ENCODE measurements around the gene KRTAP25-1.

KRTAP25-1 gene, protein sequence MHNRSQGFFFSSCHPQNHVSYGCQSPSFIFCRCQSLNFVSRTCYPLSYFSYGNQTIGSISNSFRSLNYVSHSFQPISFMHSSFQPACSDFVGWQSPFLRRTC

DNA sequence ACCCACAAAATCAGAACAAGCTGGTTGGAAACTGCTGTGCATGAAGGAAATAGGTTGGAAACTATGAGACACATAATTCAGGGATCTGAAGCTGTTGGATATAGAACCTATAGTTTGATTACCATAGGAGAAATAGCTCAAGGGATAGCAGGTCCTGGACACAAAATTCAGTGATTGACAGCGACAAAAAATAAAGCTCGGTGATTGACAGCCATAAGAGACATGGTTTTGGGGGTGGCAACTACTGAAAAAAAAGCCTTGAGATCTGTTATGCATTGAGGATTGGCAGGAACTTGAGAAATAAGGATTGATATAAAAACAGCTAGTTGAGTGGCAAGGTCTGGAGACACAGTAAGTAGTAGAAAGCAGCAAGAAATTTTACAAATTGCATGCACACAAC is at the start of gene KRTAP25-1:
TSS of gene KRTAP25-1 (minus strand) at position 300 of the 400 bp plus-strand sequence. CDS start at position 276, 24 bp downstream.
- no peak for DNase-seq (ENCODE audit: low read depth in 2 of 2)

DNA sequence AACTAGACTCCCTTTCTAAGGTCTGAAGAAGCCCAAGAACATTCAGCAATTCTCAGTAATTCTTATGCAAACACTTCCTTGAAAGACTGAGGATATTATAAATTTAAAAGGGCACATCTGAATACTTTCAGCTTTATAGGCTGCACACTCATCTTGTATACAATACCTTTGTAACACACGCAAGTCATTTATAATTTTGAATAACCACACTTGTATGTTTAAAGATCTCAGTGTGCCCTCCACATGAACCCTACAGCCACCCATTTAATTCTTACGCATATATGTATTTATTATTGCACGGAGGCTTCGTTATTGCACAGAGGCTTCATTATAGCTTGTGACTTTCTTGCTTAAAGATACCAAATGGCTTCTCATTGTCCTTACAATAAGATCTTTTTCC is 49.4 kb upstream of the KRTAP25-1 start:
- DNase-seq (ENCODE audit: low read depth in 2 of 2) = no peak

DNA sequence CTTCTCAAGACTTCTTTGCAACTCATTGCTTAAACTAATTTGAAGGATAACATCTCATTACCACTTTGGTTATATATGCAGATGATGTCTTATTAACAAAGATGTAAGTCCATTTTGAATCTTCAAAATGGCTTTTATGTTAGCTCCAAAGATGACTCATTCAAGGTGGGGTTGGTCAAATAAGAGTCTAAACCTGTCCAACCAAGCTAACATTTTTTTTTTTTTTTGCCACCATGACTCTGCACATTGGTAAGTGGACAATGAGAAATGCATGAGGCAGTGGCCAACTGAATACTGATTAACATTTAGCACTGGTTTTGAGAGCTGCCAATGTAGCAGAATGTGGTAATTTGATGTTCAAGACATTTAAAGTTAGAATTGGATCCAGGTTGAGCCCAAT is 48.5 kb upstream of the KRTAP25-1 start:
- no peak for DNase-seq (ENCODE audit: low read depth in 2 of 2)

DNA sequence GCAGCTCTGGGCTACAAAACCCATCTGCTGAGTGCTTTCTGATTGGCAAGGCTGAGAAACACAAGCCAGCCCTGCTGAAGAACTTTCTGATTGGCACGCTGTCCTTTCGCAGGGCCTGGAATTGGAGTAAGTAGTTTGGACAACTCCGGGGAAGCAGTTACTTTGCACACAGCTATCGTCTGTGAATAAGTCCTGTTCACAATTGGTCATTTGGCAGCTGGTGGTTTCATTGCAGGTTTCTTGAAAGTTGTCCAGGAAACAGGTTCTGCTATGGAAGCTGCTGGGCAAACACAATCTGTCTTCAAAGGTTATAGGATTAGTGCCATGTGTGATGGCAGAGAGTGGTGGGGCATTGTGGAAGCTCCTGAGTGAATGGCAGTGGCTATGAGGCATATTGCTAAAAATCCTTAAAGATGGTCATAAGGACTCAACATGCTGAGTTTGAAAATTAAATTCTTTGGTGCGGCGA is 48.0 kb upstream of the KRTAP25-1 start, which contains the start of gene KRTAP27-1:
TSS of gene KRTAP27-1 (minus strand) at position 419 of the 469 bp plus-strand sequence. CDS start at position 393, 26 bp downstream.
- no peak for DNase-seq (ENCODE audit: low read depth in 2 of 2)

DNA sequence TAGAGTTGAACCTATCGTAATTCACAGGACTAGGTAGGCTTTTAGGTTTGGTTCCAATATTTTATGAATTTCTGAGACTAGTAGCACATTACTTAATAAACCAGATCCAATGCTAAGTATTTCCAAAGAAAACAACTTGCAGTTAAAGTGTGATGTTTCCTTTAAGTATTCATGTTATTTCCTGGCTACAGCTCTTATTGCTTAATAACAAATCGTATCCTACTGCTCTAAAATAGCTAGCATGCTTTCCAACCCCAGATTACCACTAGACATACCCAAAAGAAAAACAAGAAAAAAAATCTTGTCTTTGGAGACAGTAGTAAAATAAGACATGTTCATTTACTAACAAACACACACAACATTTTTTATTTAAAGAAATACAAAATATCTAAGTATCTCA is 47.3 kb upstream of the KRTAP25-1 start:
- no peak for DNase-seq (ENCODE audit: low read depth in 2 of 2)

DNA sequence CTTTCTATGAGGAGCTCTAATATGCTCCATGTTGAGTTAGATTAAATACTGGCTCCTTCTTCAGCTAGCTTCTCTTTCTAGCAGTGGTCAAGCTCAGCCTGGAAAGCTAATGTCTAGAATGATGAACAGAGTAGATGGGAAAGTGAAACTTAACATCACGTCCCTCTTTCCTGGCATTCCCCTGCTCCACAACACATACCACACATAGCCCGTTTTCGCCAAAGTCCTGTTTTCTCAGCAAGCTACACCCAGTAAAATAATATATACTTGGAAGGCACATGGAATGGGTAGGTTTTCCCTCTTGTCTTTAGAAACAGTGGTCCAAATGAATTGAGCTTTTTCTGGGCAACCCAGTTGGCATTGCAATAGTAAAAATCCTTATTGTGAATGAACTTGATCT is 44.4 kb upstream of the KRTAP25-1 start:
- DNase-seq (ENCODE audit: low read depth in 2 of 2) = no peak

DNA sequence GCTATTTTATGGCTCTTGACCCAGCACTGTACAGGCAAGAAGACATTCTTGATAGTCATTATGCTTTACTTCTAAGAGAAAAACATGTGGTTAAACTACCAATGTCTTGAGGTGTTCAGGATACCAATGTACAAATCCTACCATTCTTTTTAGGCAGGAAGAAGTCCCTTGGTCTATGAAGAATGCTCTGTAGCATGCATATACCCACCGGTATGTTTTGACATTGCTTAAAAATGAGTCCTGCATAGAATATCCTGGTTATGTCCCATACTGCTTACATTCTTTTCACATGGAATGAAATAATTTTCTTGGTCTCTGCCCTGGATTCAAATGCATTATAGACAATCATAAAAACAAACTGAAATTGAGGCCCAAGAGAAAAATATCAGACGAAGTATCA is 43.4 kb upstream of the KRTAP25-1 start:
- no peak for DNase-seq (ENCODE audit: low read depth in 2 of 2)

DNA sequence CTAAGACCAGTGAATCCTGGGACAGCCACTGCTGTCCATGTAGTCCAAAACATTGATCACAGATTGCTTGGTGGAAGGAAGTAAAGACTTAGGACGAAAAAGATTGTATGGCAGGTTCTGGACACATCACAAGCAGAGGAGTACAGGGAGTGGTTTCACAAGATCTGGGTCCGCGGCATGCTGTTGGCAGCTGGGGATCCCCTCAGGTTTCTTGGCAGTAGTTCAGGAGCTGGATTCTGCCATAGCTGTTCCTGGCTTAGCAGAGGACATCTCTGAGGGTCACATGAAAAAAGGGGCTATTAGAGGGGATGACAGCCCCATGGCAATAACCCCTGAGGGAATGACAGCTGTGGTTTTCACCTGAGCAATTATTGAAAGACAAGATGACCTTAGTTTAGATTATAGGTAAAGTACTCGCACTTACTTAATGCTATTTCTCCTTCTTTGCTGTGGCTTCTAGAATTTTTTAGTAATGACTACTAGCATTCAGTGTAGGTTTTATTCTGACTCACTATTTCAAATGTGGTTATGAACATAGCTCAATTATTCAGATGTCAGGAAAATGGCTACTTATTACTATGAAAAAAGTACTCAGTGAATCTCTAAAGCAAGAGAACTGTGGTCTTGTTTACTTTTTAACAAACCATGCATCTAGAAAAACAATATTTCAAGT is 40.0 kb upstream of the KRTAP25-1 start:
- no peak for DNase-seq (ENCODE audit: low read depth in 2 of 2)

DNA sequence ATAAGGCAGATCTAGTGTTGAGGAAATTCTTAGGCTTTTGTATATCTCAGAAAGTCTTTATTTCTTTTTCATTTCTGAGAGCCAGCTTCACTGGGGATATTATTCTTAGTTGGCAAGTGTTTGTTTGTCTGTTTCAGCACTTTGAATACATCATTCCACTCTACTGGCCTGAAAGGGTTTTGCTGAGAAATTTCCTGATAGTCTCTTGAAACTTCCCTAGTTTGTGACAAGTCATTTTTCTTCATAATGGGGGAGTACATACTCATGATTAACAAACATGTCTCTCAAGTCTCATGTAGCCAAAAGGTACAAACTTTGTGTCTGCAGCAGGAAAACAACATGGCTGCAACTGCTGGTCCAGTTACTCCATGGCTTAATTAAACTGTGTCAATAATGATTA is 37.1 kb upstream of the KRTAP25-1 start:
- no peak for DNase-seq (ENCODE audit: low read depth in 2 of 2)

DNA sequence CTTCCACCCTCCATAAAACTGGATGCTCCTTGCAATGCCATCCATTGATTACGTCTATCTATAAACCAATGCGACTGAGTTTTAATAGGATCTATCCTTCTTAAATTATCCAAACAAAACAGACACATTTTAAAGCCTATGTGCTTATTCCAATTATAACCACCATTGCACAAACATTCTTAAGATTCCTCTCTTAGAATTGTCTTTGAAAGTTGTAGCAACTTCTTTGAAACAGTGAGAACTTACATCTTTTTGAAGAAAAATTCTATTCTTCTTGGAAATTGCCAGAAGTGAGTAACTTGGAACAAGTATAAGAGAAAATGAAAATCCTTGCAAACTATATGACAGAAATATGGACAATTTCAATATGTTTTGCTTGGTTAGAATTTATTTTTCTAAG is 30.9 kb upstream of the KRTAP25-1 start, which contains the start of gene KRTAP26-1:
TSS of gene KRTAP26-1 (minus strand) at position 101 of the 400 bp plus-strand sequence. CDS start 280 bp downstream, outside the sequence.
- no peak for DNase-seq (ENCODE audit: low read depth in 2 of 2)

DNA sequence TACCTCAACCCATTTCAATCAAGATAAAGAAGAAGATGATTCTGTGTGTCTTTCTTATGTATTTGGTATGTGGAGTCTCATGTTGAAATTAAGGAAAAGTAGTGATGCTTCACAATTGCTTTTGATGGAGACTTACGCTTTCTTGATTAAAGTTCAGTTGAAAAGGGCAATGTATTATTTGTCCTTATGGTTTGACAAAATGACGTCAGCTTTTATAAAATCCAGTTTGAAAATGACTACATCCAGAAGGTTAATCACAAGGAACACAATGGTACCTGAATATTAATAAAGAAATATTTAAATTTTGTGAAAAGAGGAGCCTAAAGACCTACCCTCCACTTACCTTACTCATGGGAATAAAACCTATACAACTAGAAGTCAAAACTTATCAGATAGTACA is 26.4 kb upstream of the KRTAP25-1 start:
- DNase-seq (ENCODE audit: low read depth in 2 of 2) = no peak

DNA sequence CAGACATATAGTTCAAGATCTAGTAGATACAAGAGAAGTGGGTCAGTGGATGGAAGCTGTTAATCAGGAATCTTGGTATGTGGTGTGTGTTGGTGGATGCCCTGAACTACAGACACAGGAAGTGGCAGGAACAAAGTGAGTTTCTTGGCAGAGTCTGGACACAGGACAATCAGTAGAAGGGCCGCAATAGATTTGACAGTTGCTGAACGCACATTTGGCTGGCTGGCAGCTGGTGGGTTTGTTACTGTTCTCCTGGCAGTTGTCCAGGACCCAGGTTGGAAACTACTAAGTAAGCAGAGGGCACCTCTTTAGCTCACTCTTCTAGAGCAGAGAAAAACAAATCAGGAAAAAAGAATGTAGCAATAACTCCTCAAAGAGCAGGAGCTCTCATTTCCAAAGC is 17.6 kb upstream of the KRTAP25-1 start:
- no peak for DNase-seq (ENCODE audit: low read depth in 2 of 2)

DNA sequence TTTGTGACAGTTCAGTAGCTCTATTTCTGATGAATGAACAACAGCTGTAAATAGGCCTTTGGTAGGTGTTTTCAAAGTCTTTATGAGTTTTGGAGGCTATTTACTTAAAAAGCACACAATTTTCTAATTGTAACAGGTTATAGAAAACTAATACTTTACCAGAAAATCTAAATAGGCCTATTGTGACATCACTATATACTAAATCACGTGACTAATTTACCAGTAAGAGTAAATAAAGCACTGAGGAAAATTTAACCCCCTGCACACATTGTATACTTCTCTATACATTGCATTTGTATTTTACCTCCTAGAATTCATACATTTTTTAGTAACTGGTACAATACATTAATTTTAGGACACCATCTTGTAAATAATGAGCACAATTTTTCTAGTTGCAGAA is 15.8 kb upstream of the KRTAP25-1 start:
- DNase-seq (ENCODE audit: low read depth in 2 of 2) = no peak

DNA sequence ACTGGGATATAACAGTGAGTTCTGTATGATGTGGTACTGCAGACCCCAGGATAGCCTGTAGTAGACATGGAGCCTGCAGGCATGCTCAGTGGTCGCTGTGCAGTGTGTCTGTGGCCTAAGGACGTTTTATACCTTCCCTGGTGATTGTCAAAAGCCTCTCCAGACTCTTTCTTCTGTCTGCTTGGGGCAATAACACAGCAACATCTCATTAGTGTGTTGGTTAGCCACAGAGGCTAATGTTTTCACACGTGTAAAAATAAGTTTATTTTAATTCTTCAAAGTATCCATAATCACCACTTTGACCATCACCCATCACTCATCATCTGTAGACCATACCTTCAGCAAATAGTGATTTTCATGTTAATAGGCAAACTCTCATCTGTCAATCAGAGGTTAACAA is 6.5 kb downstream of the KRTAP25-1 start, which contains the start of gene KRTAP24-1:
TSS of gene KRTAP24-1 (minus strand) at position 101 of the 400 bp plus-strand sequence. CDS start at position 83, 18 bp downstream.
- DNase-seq (ENCODE audit: low read depth in 2 of 2) = no peak

DNA sequence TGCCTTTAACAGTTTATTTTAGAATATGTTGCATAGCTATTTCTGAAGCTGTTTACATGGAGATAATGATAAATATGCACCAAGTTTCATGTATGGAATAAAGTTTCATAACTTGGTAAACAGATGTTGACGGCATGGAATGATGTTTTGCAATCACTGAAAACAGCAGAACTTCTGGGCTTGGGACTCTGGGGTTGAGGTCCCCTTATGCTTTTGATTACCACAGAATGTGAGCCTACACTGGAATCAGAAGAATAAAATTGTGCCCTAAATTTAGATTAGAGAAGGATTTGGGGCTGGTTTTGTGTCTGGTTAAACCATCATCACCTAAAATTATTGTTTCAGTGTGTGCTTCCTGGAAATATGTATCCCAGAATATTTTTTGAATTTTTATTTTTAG is 17.7 kb downstream of the KRTAP25-1 start:
- DNase-seq (ENCODE audit: low read depth in 2 of 2) = no peak

DNA sequence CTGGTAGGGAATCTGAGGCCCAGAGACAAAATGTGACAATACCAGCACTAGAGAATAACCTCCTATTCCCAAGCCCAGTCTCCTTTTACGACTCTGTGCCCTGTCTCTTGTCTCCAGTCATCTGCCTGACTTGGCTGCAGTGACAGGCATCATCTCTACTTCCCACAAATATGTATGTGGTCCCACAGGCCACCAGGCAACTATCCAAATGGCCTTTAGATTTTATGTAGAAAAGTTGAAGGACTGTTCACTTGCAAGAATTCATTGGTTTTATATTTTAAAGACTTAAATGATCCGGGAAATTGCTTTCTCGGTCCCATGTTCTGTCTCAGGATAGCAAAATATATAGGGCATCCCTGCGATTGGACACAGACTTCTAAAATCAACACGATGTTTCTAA is 18.2 kb downstream of the KRTAP25-1 start:
- no peak for DNase-seq (ENCODE audit: low read depth in 2 of 2)

DNA sequence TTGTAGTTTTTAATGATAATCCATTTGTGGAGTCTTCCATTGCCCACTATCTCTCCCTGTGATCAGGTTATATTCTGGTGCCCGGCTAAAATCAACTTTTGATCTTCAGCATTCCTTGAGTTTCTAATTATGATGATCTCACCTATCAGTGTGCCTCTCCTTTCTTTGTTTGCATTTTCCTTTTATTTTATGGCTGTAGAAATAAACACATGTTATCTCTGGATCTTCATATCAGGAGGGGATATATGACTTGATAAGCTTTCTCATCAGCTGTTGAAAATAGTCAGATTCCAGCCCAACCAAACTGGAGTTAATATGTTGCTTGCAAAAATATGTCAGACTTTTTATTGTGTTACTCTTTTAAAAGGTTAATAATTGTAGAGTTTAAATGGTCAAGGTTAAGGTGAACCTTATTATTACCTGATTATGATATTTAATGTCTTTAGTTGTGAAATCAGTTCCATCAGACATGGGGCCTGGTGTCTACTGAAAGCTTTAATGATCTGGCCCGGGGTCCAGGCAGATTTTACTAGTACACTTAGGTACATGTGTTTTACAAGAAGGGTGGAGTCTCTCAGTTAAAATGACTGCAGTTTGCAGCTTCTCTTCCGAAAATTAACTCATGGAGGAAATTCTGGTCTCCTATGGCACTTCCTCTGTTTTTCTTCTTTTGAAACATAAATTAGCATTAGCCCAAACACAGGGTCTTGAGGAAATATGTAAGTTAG is 19.3 kb downstream of the KRTAP25-1 start:
- no peak for DNase-seq (ENCODE audit: low read depth in 2 of 2)

DNA sequence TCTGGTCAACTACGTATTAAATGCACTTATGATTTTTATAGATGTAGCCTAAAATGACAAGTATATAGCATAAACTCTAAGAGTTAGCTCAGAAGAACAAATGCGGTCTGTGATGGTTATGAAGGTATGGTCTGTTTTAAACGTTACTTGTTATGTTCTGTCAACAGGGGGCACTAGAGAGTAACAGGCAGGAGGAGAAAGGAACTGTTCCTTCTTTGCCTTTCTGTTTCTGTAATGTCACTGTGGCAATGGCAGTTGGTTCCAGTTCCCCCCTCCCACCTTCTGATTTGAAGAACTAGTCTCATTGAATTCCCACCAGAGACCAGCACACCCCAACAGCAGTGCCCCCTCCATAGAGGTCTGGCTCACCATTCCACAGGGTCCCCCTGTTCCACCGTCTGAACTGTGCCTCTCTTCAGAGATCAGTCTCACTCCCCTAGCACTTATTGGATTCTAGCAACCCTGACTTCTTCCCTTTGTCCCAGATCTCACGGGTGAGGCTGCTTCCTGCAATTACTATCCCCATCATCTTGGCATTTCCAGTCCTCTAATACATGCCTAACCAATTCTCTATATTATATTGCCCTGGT is 20.6 kb downstream of the KRTAP25-1 start:
- no peak for DNase-seq (ENCODE audit: low read depth in 2 of 2)

DNA sequence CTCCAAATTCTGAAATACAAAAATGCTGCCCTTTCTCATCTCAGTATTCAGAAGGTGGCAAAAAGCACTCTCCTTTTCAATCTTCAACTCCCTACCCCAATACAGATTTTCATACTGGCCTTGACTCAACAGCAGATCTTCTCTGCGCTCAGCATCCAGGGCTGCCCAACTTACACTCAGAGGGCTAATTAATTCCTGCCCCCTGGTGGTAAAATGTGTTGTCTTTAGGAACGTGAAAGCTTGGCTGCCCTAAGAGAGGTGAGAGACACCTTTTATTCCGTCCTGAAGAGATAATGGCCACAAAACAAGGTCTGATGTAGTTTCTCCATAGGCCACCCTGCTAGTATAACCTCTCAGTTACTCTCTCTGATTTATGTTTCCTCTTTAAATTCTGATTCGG is 31.5 kb downstream of the KRTAP25-1 start:
- no peak for DNase-seq (ENCODE audit: low read depth in 2 of 2)

DNA sequence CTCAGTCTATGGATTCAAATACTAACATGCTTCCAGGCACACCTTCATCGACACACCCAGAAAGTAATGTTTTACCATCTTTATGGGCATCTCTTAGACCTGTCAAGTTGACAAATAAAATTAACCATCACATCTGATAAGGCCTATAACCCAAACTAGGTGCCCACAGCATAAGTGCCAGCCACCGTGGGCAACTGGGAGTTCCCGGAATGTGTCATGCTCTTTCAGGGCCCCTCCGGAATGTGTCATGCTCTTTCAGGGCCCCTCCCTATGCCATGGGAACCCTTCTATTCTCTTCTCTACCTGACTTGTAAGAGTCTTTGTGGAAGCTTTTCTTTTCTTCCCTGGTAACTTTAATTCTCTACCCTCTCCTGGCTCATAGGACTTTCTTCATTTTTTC is 33.2 kb downstream of the KRTAP25-1 start:
- no peak for DNase-seq (ENCODE audit: low read depth in 2 of 2)

DNA sequence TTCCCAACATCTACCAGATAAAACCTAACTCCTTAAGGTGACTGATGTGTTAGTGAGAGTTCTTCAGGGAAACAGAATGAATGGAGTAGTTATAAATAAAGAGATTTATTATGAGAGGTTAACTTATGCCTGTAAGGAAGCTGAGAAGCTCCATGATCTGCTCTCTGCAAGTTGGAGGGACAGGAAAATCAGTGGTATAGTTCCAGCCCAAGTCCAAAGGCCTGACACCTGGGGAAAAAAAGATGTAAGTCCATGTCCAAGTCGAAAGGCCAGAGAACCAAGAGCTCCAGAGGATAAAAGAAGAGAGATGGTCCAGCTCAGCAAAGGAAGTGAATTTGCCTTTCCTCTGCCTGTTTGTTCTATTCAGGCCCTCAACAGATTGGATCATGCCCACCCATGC is 33.6 kb downstream of the KRTAP25-1 start:
- no peak for DNase-seq (ENCODE audit: low read depth in 2 of 2)

DNA sequence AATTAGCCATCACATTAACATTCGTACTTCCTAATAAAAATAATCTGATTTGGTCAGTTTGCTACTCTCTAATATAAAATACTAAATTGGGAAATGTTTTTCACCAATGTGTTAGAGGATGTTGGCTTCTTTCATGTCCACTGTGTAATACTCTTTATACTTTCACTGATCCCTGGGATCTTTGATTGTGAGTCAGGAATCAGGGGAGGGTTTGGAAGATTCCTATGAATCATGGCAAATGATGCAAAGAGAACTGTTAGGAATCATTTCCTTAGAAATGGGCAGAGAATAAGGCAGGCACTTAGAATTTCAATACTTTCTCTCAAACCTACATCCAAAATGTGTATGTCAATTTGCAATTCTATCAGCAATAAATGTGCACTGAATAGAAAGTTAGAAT is 37.5 kb downstream of the KRTAP25-1 start:
- DNase-seq (ENCODE audit: low read depth in 2 of 2) = no peak

All from stimulated activated CD8-positive, alpha-beta memory T cell treated with anti-CD3 and anti-CD28 coated beads, Interleukin-15, amount 100 ng/mL, for 4 hours (primary cell).